SK-N-SH treated with all-trans-retinoic acid at 6 μM for 48 hours (cell line): ENCODE results near the gene USP36.

Source experiments
- ATAC-seq: fragments of 200-7000 bp; cut with Tn5 transposase; 3 replicates; pipeline ENCODE4 v1.9.1; 2020; ENCODE audit warnings: mild to moderate bottlenecking, moderate library complexity
- ARNTL ChIP-seq: fragments of 450-650 bp; formaldehyde crosslinking; IDR thresholded peaks from 2 replicates; pipeline ENCODE4 v1.5.0; 2020; ENCODE audit warnings: low read depth, mild to moderate bottlenecking, moderate library complexity, borderline replicate concordance
- CREB5 ChIP-seq: fragments of 250-450 bp; sonication (Bioruptor Pico); IDR thresholded peaks from 2 replicates; pipeline ENCODE4 v1.5.1; 2020; ENCODE audit warnings: low read depth, mild to moderate bottlenecking, moderate library complexity
- CSDC2 ChIP-seq: fragments of 250-450 bp; sonication (Bioruptor Pico); IDR thresholded peaks from 2 replicates; pipeline ENCODE4 v1.5.0; 2020; ENCODE audit warnings: mild to moderate bottlenecking, moderate library complexity
- CSRNP3 ChIP-seq: fragments of 250-450 bp; sonication (Bioruptor Pico); IDR thresholded peaks from 2 replicates; pipeline ENCODE4 v1.5.1; 2021; ENCODE audit warnings: mild to moderate bottlenecking, moderate library complexity
- GLIS3 ChIP-seq: fragments of 250-450 bp; sonication (Bioruptor Pico); IDR thresholded peaks from 2 replicates; pipeline ENCODE4 v1.5.0; 2020; ENCODE audit warnings: mild to moderate bottlenecking, moderate library complexity
- ISL1 ChIP-seq: fragments of 250-450 bp; sonication (Bioruptor Pico); IDR thresholded peaks from 2 replicates; pipeline ENCODE4 v2.1.2; 2022; ENCODE audit warnings: mild to moderate bottlenecking, moderate library complexity
- OSR1 ChIP-seq: fragments of 250-450 bp; sonication (Bioruptor Pico); IDR thresholded peaks from 2 replicates; pipeline ENCODE4 v1.8.0; 2022; ENCODE audit warnings: moderate library complexity, mild to moderate bottlenecking, inconsistent platforms
- PATZ1 ChIP-seq: fragments of 250-450 bp; sonication (Bioruptor Pico); IDR thresholded peaks from 2 replicates; pipeline ENCODE4 v1.8.0; 2020; ENCODE audit warnings: mild to moderate bottlenecking, moderate library complexity, borderline replicate concordance
- POU6F1 ChIP-seq: fragments of 250-450 bp; sonication (Bioruptor Pico); IDR thresholded peaks from 2 replicates; pipeline ENCODE4 v1.8.0; 2021; ENCODE audit warnings: low read depth, mild to moderate bottlenecking, moderate library complexity, borderline replicate concordance
- RARB ChIP-seq: fragments of 250-450 bp; sonication (Bioruptor Pico); IDR thresholded peaks from 2 replicates; pipeline ENCODE4 v1.8.0; 2021; ENCODE audit warnings: mild to moderate bottlenecking, moderate library complexity
- SNAI2 ChIP-seq: fragments of 250-450 bp; sonication (Bioruptor Pico); IDR thresholded peaks from 2 replicates; pipeline ENCODE4 v1.5.0; 2020; ENCODE audit warnings: mild to moderate bottlenecking, moderate library complexity
- TCF4 ChIP-seq: fragments of 250-450 bp; sonication (Bioruptor Pico); IDR thresholded peaks from 2 replicates; pipeline ENCODE4 v1.8.0; 2021; ENCODE audit warnings: mild to moderate bottlenecking, moderate library complexity, borderline replicate concordance
- TOX ChIP-seq: fragments of 250-450 bp; sonication (Bioruptor Pico); IDR thresholded peaks from 2 replicates; pipeline ENCODE4 v1.8.0; 2021; ENCODE audit warnings: mild to moderate bottlenecking, moderate library complexity, borderline replicate concordance
- TSHZ2 ChIP-seq: fragments of 250-450 bp; sonication (Bioruptor Pico); IDR thresholded peaks from 2 replicates; pipeline ENCODE4 v1.5.0; 2020; ENCODE audit warnings: mild to moderate bottlenecking, moderate library complexity
- ZC3H10 ChIP-seq: fragments of 250-450 bp; sonication (Bioruptor Pico); IDR thresholded peaks from 2 replicates; pipeline ENCODE4 v1.5.1; 2021; ENCODE audit warnings: mild to moderate bottlenecking, moderate library complexity
- ZFP3 ChIP-seq: fragments of 250-450 bp; sonication (Bioruptor Pico); IDR thresholded peaks from 2 replicates; pipeline ENCODE4 v1.5.0; 2020; ENCODE audit warnings: mild to moderate bottlenecking, moderate library complexity
- ZFP30 ChIP-seq: fragments of 450-650 bp; formaldehyde crosslinking; IDR thresholded peaks from 2 replicates; pipeline ENCODE4 v1.5.0; 2022; ENCODE audit warnings: mild to moderate bottlenecking, moderate library complexity
- ZNF565 ChIP-seq: fragments of 450-650 bp; formaldehyde crosslinking; conservative IDR thresholded peaks from 2 replicates; pipeline ENCODE4 v1.5.0; 2020; ENCODE audit warnings: low read depth, mild to moderate bottlenecking, moderate library complexity
- ZNF70 ChIP-seq: fragments of 450-650 bp; formaldehyde crosslinking; IDR thresholded peaks from 2 replicates; pipeline ENCODE4 v1.5.0; 2020; ENCODE audit warnings: mild to moderate bottlenecking, moderate library complexity
- ZNF8 ChIP-seq: fragments of 450-650 bp; formaldehyde crosslinking; IDR thresholded peaks from 2 replicates; pipeline ENCODE4 v1.5.0; 2020; ENCODE audit warnings: mild to moderate bottlenecking, moderate library complexity

The USP36 gene

GRCh38 chr17:78862073-78863023, 21.7 kb upstream of the USP36 start (continued):
- TF ChIP-seq TCF4 (CRISPR knock-in tag) (no peak), SNAI2 (peak; percentile 66; the same call in 1 of the 2 replicates)

GRCh38 chr17:78861229-78861628, 20.6 kb upstream of the USP36 start:
- no peak for TF ChIP-seq ZNF70 (CRISPR knock-in tag)
- no peak for TF ChIP-seq CREB5 (CRISPR knock-in tag)
- no peak for TF ChIP-seq POU6F1
- no peak for TF ChIP-seq ZNF565 (CRISPR knock-in tag)
- TF ChIP-seq OSR1 (CRISPR knock-in tag), result no peak
- TF ChIP-seq RARB (CRISPR knock-in tag), result no peak
- no peak for TF ChIP-seq CSRNP3 (CRISPR knock-in tag)
- no peak for TF ChIP-seq PATZ1 (CRISPR knock-in tag)
- TF ChIP-seq TSHZ2 (CRISPR knock-in tag), result no peak
- no peak for TF ChIP-seq ZFP3 (CRISPR knock-in tag)
- no peak for TF ChIP-seq ARNTL (CRISPR knock-in tag)
- TF ChIP-seq CSDC2 (CRISPR knock-in tag), result no peak
- no peak for TF ChIP-seq ZFP30 (CRISPR knock-in tag)
- TF ChIP-seq GLIS3 (CRISPR knock-in tag), result no peak
- TF ChIP-seq TOX, result no peak
- ATAC-seq, result no peak

GRCh38 chr17:78859051-78859450, 18.4 kb upstream of the USP36 start:
- ATAC-seq, result no peak
- no peak for TF ChIP-seq ZFP3 (CRISPR knock-in tag)
- TF ChIP-seq ARNTL (CRISPR knock-in tag), result no peak
- no peak for TF ChIP-seq ZC3H10 (CRISPR knock-in tag)
- no peak for TF ChIP-seq POU6F1
- no peak for TF ChIP-seq TCF4 (CRISPR knock-in tag)
- TF ChIP-seq ZNF8 (CRISPR knock-in tag), result no peak
- no peak for TF ChIP-seq ISL1 (CRISPR knock-in tag)
- no peak for TF ChIP-seq CSDC2 (CRISPR knock-in tag)
- no peak for TF ChIP-seq TSHZ2 (CRISPR knock-in tag)
- TF ChIP-seq PATZ1 (CRISPR knock-in tag), result no peak
- no peak for TF ChIP-seq OSR1 (CRISPR knock-in tag)
- TF ChIP-seq ZFP30 (CRISPR knock-in tag), result no peak
- TF ChIP-seq TOX, result no peak
